ENCODE measurements around the gene PTPRJ.
A peak's percentile ranks its signal among the peaks of the same experiment; 100 is the strongest.

Gene PTPRJ

DNA sequence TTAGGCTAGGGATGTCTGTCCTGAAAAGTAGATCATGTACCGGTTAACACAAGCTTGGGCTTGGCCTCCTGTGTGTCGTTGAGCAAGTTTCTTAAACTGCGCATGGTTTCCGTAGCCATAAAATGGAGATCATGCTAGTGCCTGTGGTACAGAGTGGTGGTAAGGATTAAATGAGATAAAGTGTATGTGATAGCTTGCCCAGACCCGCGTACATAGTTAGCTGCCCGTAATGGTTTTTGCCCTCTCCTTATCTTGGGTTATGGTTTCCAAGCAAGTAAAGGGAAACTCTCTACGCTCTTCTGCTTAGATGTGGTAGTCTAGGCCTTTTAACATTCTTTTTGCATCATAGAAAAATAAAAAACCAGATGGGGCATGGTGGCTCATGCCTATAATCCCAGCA, 11.0 kb upstream of the PTPRJ start:
- DNase-seq, result no peak

DNA sequence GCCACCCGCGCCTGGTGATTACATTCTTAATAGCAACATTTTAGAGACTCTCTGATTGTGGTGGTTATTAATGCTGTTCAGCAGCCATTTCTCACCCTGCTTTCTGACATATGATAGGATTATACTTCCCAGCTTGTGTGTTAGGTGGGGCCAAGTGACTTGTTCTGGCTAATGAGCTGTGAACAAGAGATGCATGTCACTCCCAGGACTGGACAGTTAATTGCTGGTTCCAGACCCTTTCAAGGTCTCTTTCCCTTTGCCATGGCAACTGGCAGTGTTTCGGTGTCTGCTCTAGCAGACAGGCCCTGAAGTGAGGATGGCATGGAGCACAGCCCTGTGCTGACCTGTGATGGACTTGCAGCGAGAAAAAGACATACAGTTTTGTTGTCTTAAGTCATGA, 8.9 kb upstream of the PTPRJ start:
- DNase-seq, result no peak

DNA sequence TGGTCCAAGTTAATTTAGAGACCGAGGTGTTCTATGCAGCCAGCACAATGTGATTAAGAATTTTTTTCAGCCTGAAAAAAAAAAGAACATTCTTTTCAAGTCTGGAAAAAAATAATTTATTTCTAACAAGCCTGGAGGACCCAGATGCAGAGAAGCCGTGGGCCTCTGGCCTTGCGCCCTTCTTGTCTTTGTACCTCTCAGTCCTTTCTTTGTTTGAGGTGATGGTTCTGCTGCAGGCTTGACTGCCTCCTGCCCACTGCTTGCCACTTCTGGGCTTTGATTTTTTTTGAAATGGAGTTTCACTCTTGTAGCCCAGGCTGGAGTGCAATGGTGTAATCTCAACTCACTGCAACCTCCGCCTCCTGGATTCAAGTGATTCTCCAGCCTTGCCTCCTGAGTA, 7.2 kb upstream of the PTPRJ start:
- DNase-seq, result no peak

GRCh38 chr11:47976931-47977330, 3.4 kb upstream of the PTPRJ start:
- no peak for DNase-seq

DNA sequence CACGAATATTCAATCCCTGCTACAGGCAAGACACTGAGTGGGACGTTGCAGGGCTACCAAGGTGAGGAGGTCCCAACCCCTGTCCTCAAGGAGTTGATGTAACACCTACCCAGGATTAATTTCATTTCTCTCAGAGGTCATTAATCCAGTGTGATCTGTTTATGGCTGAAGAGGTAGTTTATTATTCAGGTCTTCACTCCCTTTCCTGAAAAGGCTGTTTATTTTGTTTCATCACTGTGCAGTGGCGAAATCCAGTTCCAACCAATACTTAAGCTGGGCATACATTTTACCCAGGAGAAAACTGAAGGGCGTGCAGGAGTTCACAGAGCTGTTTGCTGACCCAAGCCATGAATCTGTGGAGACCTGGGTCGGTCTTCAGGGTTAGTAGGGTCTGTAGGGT, 2.7 kb upstream of the PTPRJ start:
- peak; percentile 51 for DNase-seq

DNA sequence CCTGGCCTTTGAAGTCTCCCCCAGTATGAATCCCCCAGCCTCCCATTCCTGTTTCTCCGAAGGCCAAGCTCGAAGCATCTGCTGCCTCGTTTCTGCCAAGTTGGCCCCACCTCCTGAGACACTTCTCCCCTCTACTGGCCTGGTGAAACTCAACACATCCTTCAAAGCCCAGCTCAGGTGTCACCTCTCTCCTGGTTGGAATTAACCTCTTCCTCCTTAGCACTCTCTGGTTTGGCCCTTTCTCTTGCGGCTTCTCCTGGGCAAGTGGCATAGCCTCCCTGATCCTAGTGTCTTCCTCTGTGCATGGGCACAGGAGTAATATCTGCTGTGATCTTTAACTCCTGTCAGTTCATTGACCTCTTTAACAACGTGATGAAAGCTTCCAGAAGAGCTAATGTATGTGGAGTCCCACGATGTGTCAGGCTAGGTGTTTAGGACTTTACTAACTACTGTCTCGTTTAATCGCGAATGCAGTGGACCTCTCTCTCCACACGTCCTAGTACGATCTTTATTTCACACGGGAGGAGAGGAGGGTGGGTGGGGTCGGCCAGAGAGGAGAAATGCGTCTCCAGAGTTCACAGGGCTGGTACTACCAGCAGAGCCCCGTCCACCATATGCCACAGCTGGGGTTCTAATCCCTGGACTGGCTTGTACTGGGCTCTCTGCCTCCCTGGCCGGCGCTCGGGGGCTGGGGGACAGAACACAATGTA, 826 bp upstream of the PTPRJ start:
- DNase-seq, result no peak

DNA sequence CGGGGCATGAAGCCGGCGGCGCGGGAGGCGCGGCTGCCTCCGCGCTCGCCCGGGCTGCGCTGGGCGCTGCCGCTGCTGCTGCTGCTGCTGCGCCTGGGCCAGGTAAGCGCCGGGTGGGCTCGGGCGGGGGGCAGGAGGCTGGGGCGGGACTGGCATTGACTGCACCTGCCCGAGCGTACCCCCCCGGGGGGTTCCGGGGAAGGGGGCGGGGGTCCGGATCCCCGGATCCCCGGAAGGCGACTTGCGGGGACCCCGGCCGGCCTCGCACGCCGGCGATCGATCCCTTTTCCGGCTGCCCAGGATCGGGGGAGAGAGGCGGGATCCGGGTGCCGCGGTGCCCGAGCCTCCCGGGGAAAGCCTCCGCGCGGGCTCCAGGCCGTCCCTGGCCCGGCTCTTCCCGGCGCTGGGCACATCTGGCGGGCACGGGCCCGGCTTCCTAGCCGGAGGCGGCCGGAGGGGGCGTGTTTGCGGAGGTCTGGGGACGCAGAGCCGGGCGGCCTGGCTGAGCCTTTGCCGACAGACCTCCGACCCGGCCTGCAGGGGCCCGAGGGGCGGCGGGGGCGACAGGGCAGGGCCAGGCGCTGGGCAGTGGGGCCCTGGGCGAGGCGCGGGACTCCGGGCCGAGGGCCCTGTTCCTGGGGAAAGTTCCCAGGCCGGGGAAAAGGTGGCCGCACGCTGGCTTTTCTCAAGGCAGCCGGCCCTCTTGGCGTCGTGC, 705 bp downstream of the PTPRJ start:
- no peak for DNase-seq

DNA sequence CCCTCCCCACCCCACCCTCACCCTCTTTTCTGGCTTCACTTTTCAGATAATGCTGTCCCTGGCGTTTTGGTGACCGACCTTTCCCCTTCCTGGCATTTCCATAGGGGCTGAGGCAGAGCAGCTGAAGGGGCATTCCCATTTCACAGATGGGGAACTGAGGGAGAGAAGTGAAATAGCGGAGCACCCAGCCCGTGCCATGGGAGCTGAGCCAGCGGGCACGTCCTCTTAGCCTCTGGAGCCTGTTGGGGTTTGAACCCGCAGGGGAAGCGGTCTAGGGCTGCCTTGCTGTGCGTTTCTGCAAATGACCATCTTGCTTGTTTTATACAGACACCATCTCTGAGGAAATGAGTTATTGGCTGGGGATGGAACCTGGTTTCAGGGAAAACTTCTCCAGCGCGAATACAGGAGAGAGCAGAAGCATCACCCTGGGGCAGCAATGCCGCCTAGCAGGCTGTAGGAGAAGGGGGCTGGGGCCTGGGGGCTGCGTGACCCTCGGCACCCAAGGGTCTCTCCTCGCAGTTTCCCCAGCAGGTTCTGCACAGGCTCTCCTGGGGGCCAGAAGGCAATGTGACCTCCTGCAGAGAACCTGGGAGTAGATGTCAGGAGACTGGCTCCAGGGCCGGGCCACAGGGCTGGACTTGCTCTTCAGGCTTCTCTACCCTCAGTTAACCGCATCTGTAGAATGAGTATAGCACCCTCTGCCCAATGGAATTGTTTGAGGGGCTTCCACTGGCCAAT, 1.5 kb downstream of the PTPRJ start:
- no peak for DNase-seq

- DNase-seq, result no peak
These were observed 2.3 kb downstream of the PTPRJ start for GRCh38 chr11:47982616-47983015.

DNA sequence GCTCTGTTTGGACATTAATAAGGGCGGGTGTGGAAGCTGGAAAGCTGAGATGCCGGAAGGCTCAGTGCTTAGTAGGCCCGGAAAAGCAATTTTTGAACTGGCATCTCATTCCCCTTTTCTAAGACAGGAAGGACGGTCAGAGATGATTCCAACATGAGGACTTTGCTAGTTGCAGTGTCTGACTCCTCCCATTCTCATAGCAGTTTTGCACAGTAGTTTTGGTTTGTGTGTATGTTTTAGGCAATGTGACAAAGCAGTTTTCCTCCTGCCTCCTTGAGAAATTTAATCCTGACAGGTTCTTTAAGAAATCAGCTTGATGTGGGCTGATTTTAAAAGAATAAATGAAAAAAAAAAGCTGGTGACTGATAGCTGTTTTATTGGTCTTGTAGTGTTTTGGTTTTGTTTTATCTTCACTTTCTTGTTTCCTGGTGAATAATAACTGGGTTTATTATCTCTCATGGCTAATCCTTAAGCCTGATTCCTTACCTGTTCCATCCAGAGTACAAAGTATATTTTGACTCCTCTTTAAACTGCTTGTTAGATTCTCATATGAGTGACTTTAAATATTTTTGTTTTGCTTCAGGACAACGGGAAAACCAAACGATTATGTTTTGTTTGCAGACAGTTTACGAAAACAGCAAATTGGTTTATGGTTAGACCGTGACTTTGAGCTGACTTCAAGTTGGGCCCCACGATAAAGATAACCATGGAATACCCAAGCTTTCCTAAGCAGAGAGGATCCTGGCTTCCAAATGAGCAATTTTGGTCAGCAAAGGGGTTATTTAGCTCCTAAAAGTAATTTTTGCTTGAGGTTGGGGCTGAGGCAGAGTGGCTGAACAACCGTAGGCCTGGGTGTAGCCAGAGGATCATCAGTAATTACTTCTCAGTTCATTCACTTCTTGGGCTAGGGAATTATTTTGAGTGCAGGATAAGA, 3.4 kb downstream of the PTPRJ start:
- DNase-seq, result no peak

- no peak for DNase-seq
These were observed 5.9 kb downstream of the PTPRJ start for GRCh38 chr11:47986219-47986618.

DNA sequence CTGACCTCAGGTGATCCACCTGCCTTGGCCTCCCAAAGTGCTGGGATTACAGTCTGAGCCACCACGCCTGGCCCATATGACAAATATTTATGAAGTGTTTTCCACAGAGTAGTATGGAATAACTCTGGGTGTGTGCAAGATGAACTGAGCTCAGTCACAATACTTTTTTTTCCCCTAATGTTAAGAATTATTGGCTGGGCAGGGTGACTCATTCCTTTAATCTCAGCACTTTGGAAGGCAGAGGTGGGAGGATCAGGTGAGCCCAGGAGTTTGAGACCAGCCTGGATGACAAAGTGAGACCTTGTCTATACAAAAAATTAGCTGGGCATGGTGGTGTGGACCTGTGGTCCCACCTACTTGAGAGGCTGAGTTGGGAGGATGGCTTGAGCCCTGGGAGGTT, 6.4 kb downstream of the PTPRJ start:
- peak; percentile 61 for DNase-seq

DNA sequence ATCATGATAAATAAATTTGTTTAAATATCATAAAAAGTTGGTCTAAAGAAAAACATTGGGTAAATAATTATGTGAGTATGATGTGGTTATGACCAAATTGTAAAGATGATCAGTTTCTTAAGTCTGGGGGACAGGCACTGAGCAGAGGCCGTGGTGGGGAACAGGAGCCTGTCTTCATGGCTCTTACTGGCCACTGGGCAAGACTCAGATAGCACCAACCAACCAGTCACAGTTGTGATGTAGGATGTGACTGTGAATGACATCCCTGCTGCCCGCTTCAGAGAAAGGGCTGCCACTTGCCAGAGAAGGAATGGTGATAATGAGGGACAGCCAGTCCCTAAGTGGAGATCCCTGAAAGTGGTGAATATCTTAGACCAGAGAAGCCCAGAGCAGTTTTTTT, 7.0 kb downstream of the PTPRJ start:
- DNase-seq, result no peak

DNA sequence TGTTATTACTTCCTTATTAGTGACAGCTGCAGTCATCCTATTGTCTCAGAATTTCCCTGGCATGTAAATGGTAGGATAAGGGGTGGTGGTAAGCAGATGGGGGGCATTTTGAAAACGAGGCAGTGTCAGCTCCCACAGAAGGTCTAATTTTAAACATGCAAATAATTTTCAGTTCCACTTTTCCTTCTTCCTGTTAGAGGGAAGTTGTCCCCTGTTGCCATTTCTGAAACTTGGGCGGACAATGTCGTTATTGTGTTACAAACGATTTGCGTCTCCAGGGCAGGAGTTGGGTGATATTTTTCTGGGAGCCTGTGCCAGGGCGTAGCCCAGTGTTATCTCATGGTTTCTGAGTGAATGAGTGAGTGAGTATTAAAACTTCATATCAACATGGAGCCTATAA, 7.4 kb downstream of the PTPRJ start:
- no peak for DNase-seq

DNA sequence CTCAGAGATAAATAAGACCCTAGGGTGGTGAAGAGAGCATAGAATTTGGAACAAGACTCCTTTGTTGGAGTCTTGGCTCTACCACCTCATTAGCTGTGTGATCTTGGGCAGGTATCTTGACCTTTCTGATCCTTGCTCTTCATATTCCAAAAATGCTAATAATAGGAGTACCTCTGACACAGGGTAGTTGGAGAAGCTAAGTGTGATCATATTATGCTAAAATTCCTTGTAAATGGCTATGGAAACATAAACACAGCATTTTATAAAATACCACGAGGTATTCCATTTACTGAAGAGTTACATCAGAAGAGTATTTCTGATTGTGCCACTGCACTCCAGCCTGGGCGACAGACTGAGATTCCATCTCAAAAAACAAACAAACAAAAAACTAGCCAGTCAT, 9.4 kb downstream of the PTPRJ start:
- DNase-seq, result no peak

DNA sequence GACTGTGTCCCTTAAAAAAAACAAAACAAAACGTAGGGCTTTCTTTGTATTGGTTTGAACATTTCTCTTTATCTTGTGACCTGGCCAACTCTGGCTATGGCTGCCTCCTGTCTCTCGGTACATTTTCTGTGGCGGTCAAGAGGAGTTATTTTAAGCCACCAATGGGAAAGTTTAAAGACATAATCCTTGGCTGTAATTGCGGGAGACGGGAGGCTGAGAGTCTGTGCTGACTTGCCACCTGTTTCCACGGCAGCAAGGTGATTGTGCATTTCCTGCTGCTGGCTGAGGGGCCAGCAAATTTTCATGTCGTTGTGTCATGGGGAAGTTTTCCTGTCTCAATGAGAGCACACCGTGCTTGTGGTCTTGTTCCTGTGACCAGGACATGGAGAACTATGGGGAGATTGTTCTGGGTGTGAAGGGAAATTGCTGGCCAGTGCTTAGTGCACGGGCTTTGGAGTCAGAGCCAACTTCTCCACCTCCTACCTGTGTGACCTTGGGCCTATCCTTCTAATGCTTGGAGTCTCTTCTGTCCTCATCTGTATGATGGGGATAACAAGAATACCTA, 11.0 kb downstream of the PTPRJ start:
- peak; percentile 46 for DNase-seq

GRCh38 chr11:47991894-47992293, 11.5 kb downstream of the PTPRJ start:
- DNase-seq, result no peak

DNA sequence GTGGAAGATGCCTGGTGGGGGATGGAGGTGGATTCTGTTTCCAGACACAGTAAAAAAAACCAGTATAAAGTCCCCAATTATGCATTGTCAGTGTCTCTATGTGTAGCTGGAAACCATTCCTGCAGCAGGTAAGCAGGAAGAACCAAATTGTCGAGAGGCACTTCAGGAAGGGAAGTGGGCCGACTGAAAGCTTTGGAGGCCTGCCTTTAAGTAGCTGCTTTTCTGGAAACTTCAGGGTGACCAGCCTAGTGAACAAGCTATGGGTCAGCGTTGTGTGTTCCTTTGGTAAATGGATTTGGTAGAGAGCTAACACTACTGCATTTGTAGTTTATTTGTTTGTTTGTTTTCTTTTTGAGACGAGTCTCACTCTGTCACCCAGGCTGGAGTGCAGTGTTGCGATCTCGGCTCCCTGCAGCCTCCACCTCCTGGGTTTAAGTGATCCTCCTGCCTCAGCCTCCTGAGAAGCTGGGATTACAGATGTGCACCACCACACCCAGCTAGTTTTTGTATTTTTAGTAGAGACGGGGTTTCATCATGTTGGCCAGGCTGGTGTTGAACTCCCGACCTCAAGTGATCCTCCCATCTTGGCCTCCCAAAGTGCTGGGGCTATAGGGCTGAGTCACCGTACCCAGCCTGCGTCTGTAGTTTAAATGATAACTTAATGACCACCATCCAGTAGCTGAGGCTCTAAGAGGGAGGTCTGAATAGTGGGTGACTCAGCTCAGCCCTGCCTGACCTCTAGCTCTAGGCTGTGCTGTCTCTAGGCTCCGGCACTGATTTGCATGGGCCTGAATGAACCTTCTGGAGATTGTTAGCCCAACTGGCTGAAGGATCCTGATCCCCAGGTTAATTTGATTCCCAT, 12.8 kb downstream of the PTPRJ start:
- peak; percentile 97 for DNase-seq

DNA sequence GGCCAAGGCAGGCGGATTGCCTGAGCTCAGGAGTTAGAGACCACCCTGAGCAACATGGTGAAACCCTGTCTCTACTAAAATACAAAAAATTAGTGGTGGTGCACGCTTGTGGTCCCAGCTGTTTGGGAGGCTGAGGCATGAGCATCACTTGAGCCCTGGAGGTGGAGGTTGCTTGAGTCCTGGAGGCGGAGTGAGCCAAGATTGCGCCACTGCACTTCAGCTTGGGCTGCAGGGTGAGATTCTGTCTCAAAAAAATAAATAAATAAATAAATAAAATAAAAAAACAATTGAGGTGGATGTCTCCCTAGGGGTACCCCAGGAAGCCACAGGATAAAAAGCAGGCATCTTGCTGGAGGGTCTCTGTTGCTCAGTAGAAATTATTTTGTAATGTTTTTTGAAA, 14.1 kb downstream of the PTPRJ start:
- DNase-seq, result no peak

DNA sequence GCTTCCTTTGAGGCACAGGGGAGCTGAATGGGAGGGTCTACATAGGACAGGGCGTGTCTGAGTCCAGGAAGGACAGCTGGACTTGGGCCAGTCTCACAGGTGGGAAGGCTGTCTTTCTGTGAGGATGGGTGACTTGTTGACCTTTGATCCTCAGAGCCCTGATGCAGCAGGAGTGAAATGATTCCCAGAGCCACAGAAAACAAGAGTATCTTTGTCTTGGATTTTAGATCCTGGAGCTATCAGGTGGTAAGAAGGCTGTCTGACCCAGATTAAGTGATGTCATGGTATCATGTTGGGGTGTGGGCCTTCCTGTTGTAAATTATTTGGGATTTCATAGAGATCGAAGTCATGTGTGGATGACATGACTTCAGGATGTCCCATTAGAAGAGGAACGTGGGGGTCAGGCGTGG, 15.0 kb downstream of the PTPRJ start:
- no peak for DNase-seq

All from NCI-H226 (cell line).